Activated CD4-positive, alpha-beta T cell treated with anti-CD3 and anti-CD28 coated beads, Interleukin-2, amount 50 U/mL, for 16 hours (primary cell): Measurements from ENCODE around the gene IL4I1.

Experiments used
- DNase-seq: peaks from one replicate; pipeline ENCODE4 v3.0.0-alpha.2; 2020

Gene IL4I1

GRCh38 chr19:49861541-49862378 is 34.9 kb downstream of the IL4I1 start:
- DNase-seq = no peak

GRCh38 chr19:49861107-49861506 is 35.6 kb downstream of the IL4I1 start:
- DNase-seq = no peak

- DNase-seq = no peak
These were observed 36.2 kb downstream of the IL4I1 start for GRCh38 chr19:49860336-49861102.

GRCh38 chr19:49859682-49860335 is 36.9 kb downstream of the IL4I1 start:
- no peak for DNase-seq

GRCh38 chr19:49858088-49858985 is 38.4 kb downstream of the IL4I1 start:
- no peak for DNase-seq

- no peak for DNase-seq
These were observed 38.9 kb downstream of the IL4I1 start for GRCh38 chr19:49857838-49858087.

GRCh38 chr19:49857061-49857837 is 39.4 kb downstream of the IL4I1 start:
- no peak for DNase-seq

- no peak for DNase-seq
These were observed 40.1 kb downstream of the IL4I1 start for GRCh38 chr19:49856574-49857021.

GRCh38 chr19:49855676-49856573 is 40.8 kb downstream of the IL4I1 start:
- DNase-seq = no peak

GRCh38 chr19:49855277-49855675 is 41.4 kb downstream of the IL4I1 start:
- DNase-seq = no peak

GRCh38 chr19:49854378-49855263 is 42.1 kb downstream of the IL4I1 start:
- DNase-seq = no peak

- no peak for DNase-seq
These were observed 42.8 kb downstream of the IL4I1 start for GRCh38 chr19:49853852-49854377.

- DNase-seq = no peak
These were observed 44.0 kb downstream of the IL4I1 start for GRCh38 chr19:49852631-49853126.

GRCh38 chr19:49851456-49852259 is 45.0 kb downstream of the IL4I1 start:
- DNase-seq = no peak

GRCh38 chr19:49850487-49851342 is 46.0 kb downstream of the IL4I1 start, which contains the start of gene PTOV1:
TSS of gene PTOV1 (plus strand) at chr19:49851159.
- peak; percentile 90 for DNase-seq

GRCh38 chr19:49850221-49850486 is 46.5 kb downstream of the IL4I1 start:
- DNase-seq = no peak

GRCh38 chr19:49849433-49850220 is 47.1 kb downstream of the IL4I1 start:
- DNase-seq = no peak
